ENCODE measurements around the gene GGA2.

DNA sequence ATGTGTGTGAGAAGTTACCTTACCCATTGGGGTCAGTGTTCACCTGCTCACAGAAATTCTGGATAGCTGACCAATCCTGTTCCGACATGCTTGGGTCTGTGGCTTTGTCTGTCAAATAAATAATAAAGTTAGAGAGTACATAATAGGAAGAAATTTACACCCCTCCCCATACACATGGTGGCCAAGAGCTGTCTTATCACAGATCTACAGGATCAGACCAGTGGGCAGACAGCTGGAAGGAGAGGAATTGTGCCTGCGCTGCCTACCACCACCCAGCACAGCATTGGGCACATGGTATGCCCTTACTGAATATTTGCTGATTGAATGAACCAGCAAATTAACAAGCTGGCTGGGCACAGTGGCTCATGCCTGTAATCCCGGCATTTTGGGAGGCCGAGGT is 14.6 kb downstream of the GGA2 start:
- TF ChIP-seq CTCF (IDR thresholded peaks at IDR 0.05) (no peak), POLR2A (IDR thresholded peaks at IDR 0.05) (no peak), EP300 (IDR thresholded peaks at IDR 0.05) (no peak), POLR2AphosphoS5 (IDR thresholded peaks at IDR 0.05) (no peak)

Data from suprapubic skin (tissue), 4 donors.